Ascending aorta (tissue), 2 donors: ENCODE measurements around the gene MRPS33. TPM values are rescaled to one million over a fixed set of nuclear protein-coding genes. Genes with fewer than 3 reads are reported as not detected.

Experiments
- DNase-seq, 2 donors: peaks; one replicate each; pipeline ENCODE4 v3.0.0-alpha.2; 2019; ENCODE audit warnings: low spot score in 2 of 2
- H3K27ac ChIP-seq, 2 donors: fragments of 200-600 bp; sonication (generic); one replicate each; pipeline ENCODE4 v1.5.1; 2016 to 2017; ENCODE audit warnings: mild to moderate bottlenecking in 1 of 2
- H3K27me3 ChIP-seq: fragments of 200-600 bp; sonication (generic); one replicate; pipeline ENCODE4 v1.5.1; 2017
- H3K36me3 ChIP-seq, 2 donors: fragments of 200-600 bp; sonication (generic); one replicate each; pipeline ENCODE4 v1.5.1; 2016
- H3K4me1 ChIP-seq, 2 donors: fragments of 200-600 bp; sonication (generic); one replicate each; pipeline ENCODE4 v1.5.1; 2016 to 2017; ENCODE audit warnings: mild to moderate bottlenecking in 1 of 2
- H3K4me3 ChIP-seq, 2 donors: fragments of 200-600 bp; sonication (generic); one replicate each; pipeline ENCODE4 v1.5.1; 2016 to 2017; ENCODE audit warnings: mild to moderate bottlenecking in 1 of 2
- H3K9me3 ChIP-seq, 2 donors: fragments of 200-600 bp; sonication (generic); one replicate each; pipeline ENCODE4 v1.5.1; 2016
- CTCF ChIP-seq, 3 experiments: fragments of 200-600 bp in 2 of 3; fragments of 450-650 bp in 1 of 3; sonication (generic) in 2 of 3; IDR thresholded peaks; one replicate each; pipeline ENCODE4 v1.5.1; 2016 to 2019; ENCODE audit warnings: antibody characterized with exemption in 3 of 3, mild to moderate bottlenecking in 1 of 3, moderate library complexity in 1 of 3
- intact Hi-C: fragments of 100-400 bp; cut with DNase I; formaldehyde crosslinking; loops from one replicate; pipeline ENCODE4 v1.15.1; 2023
- total RNA-seq: library from RNA; depleted of rRNA; stranded (reverse); fragments of >200 nt; gene quantifications from one replicate; pipeline ENCODE4 v1.1.0, GENCODE V29; 2016

Gene MRPS33
- total RNA-seq, 1 donor from 2014 or later, result 8.9 TPM

GRCh38 chr7:141028767-141029166 is 14.0 kb upstream of the MRPS33 start:
- no peaks in the 10 kb centered on the region for H3K4me1 ChIP-seq
- peaks cover 0 to 11% of the 10 kb centered on the region in 2 donors for H3K9me3 ChIP-seq
- no peak overlapping the region for H3K4me3 ChIP-seq
- no peak overlapping the region for H3K27ac ChIP-seq
- no peak for DNase-seq
- no peak for TF ChIP-seq CTCF (IDR thresholded peaks at IDR 0.05)
- no peaks in the 10 kb centered on the region for H3K36me3 ChIP-seq
- H3K27me3 ChIP-seq, result no peaks in the 10 kb centered on the region
- intact Hi-C loops, result no loop called here

- DNase-seq, result no peak
- H3K4me1 ChIP-seq, result no peaks in the 10 kb centered on the region
These were observed 12.3 kb upstream of the MRPS33 start for GRCh38 chr7:141027043-141027442.

GRCh38 chr7:141024668-141025067 is 9.9 kb upstream of the MRPS33 start:
- Histone ChIP-seq H3K4me1 (no peaks in the 10 kb centered on the region), H3K9me3 (peaks cover 0 to 11% of the 10 kb centered on the region in 2 donors), H3K4me3 (no peak overlapping the region), H3K27ac (no peak overlapping the region), H3K27me3 (no peaks in the 10 kb centered on the region), H3K36me3 (no peaks in the 10 kb centered on the region)
- no peak for TF ChIP-seq CTCF (IDR thresholded peaks at IDR 0.05)
- intact Hi-C loops, result no loop called here
- no peak for DNase-seq

More at GRCh38 chr7:141027043-141027442, 12.3 kb upstream of the MRPS33 start:
- no peak overlapping the region for H3K27ac ChIP-seq
- peaks cover 0 to 11% of the 10 kb centered on the region in 2 donors for H3K9me3 ChIP-seq
- H3K36me3 ChIP-seq, result no peaks in the 10 kb centered on the region
- H3K27me3 ChIP-seq, result no peaks in the 10 kb centered on the region
- intact Hi-C loops, result no loop called here
- no peak overlapping the region for H3K4me3 ChIP-seq
- TF ChIP-seq CTCF (IDR thresholded peaks at IDR 0.05), result no peak

GRCh38 chr7:141023295-141023694 is 8.5 kb upstream of the MRPS33 start:
- no peak for DNase-seq
- intact Hi-C loops, result no loop called here
- no peak for TF ChIP-seq CTCF (IDR thresholded peaks at IDR 0.05)
- Histone ChIP-seq H3K27me3 (no peaks in the 10 kb centered on the region), H3K9me3 (peaks cover 0 to 6% of the 10 kb centered on the region in 2 donors), H3K27ac (no peak overlapping the region), H3K36me3 (no peaks in the 10 kb centered on the region), H3K4me1 (no peaks in the 10 kb centered on the region), H3K4me3 (no peak overlapping the region)

GRCh38 chr7:141017555-141017954 is 2.8 kb upstream of the MRPS33 start:
- H3K36me3 ChIP-seq, result no peaks in the 10 kb centered on the region
- no peaks in the 10 kb centered on the region for H3K9me3 ChIP-seq
- DNase-seq, result no peak
- peaks cover 3 to 6% of the 10 kb centered on the region in 2 donors for H3K4me1 ChIP-seq
- no peak overlapping the region for H3K4me3 ChIP-seq
- TF ChIP-seq CTCF (IDR thresholded peaks at IDR 0.05), result no peak
- intact Hi-C loops, result loop anchor here (10.0 kb wide), 2 partner anchors 543 to 623 kb away; partner anchors contain the start of genes MKRN1 and SLC37A3
- H3K27ac ChIP-seq, result no peak overlapping the region
- H3K27me3 ChIP-seq, result no peaks in the 10 kb centered on the region

GRCh38 chr7:141016349-141016748 is 1.6 kb upstream of the MRPS33 start:
- no peak for TF ChIP-seq CTCF (IDR thresholded peaks at IDR 0.05)
- Histone ChIP-seq H3K9me3 (no peaks in the 10 kb centered on the region), H3K4me3 (no peak overlapping the region), H3K36me3 (no peaks in the 10 kb centered on the region), H3K27me3 (no peaks in the 10 kb centered on the region), H3K4me1 (peaks cover 3 to 6% of the 10 kb centered on the region in 2 donors), H3K27ac (no peak overlapping the region)
- no peak for DNase-seq
- intact Hi-C loops, result loop anchor here (10.0 kb wide), 2 partner anchors 542 to 622 kb away; partner anchors contain the start of genes MKRN1 and SLC37A3
